T-helper 17 cell (primary cell): ENCODE data around the gene PPP4C. TPM values are rescaled to one million over a fixed set of nuclear protein-coding genes. Genes with fewer than 3 reads are reported as not detected.
A peak's percentile ranks its signal among the peaks of the same experiment; 100 is the strongest.
"Not testable (repeated sequence)": the region's sequence is repeated elsewhere in the genome, so short reads cannot be mapped to it uniquely, and the experiment has no call there.

Source experiments
- ATAC-seq: fragments of 150-1000 bp; cut with Tn5 transposase; 2 replicates; pipeline ENCODE4 v1.10.0; 2021; ENCODE audit warnings: mild to moderate bottlenecking, moderate library complexity
- DNase-seq, 3 donors: peaks; one replicate each; pipeline versions ENCODE4 v3.0.0 to v3.0.0-alpha.2; 2020 to 2021
- H3K9me3 ChIP-seq: one replicate; pipeline ENCODE4 v1.7.0; 2013; ENCODE audit warnings: low read length, mild to moderate bottlenecking; ENCODE audit not compliant: control insufficient read depth, poor library complexity, severe bottlenecking
- H3K27ac Mint-ChIP-seq: one replicate; pipeline ENCODE4 v1.8.0; 2022; ENCODE audit warnings: mild to moderate bottlenecking, moderate library complexity, mixed read lengths
- H3K27me3 Mint-ChIP-seq: one replicate; pipeline ENCODE4 v1.8.0; 2022; ENCODE audit warnings: mixed read lengths
- H3K36me3 Mint-ChIP-seq: one replicate; pipeline ENCODE4 v1.8.0; 2022; ENCODE audit warnings: low read depth, mixed read lengths
- H3K4me1 Mint-ChIP-seq: one replicate; pipeline ENCODE4 v1.8.0; 2022; ENCODE audit warnings: mild to moderate bottlenecking, mixed read lengths
- H3K4me3 Mint-ChIP-seq: one replicate; pipeline ENCODE4 v1.8.0; 2022; ENCODE audit warnings: mild to moderate bottlenecking, moderate library complexity, mixed read lengths
- total RNA-seq, 4 donors: library from RNA in 2 of 4; stranded (reverse) in 2 of 4; gene quantifications; one replicate each; pipeline ENCODE4 v1.2.3 and lab custom pipeline; 2022 to 2026

Gene PPP4C
- total RNA-seq, 2 donors from 2014 or later: 80.8 to 89.3 TPM

- DNase-seq: no peak
- Mint-ChIP-seq H3K4me3 (no peak overlapping the region), H3K36me3 (peaks cover 2% of the 10 kb centered on the region), H3K27me3 (no peaks in the 10 kb centered on the region), H3K27ac (no peak overlapping the region), H3K4me1 (peaks cover 18% of the 10 kb centered on the region)
- no peaks in the 10 kb centered on the region for H3K9me3 ChIP-seq
- no peak for ATAC-seq
These were observed 34.9 kb downstream of the PPP4C start for GRCh38 chr16:30110661-30111060.

GRCh38 chr16:30112197-30113030 is 36.6 kb downstream of the PPP4C start:
- Mint-ChIP-seq H3K27me3 (no peaks in the 10 kb centered on the region), H3K27ac (peak overlapping the region; percentile 21), H3K36me3 (peaks cover 2% of the 10 kb centered on the region), H3K4me1 (peaks cover 18% of the 10 kb centered on the region), H3K4me3 (no peak overlapping the region)
- ATAC-seq (peak; percentile 38), DNase-seq (peak; percentile 31 to 44 (median 42))
- H3K9me3 ChIP-seq: no peaks in the 10 kb centered on the region

- no peaks in the 10 kb centered on the region for H3K9me3 ChIP-seq
- DNase-seq (no peak), ATAC-seq (no peak)
- Mint-ChIP-seq H3K4me3 (peak within 1 kb of the TSS; percentile 43), H3K4me1 (peaks cover 18% of the 10 kb centered on the region), H3K27ac (peak within 1 kb of the TSS; percentile 21), H3K27me3 (no peaks in the 10 kb centered on the region), H3K36me3 (peaks cover 2% of the 10 kb centered on the region)
These were observed 37.4 kb downstream of the PPP4C start, which contains the start of gene GDPD3 for GRCh38 chr16:30113031-30113710. TSS of gene GDPD3 (minus strand) at chr16:30113537. CDS start at chr16:30113478, 59 bp downstream.

GRCh38 chr16:30113711-30114333 is 38.0 kb downstream of the PPP4C start:
- no peaks in the 10 kb centered on the region for H3K27me3 Mint-ChIP-seq
- peaks cover 18% of the 10 kb centered on the region for H3K4me1 Mint-ChIP-seq
- H3K27ac Mint-ChIP-seq: no peak overlapping the region
- DNase-seq (no peak), ATAC-seq (no peak)
- H3K4me3 Mint-ChIP-seq: peak overlapping the region; percentile 43
- peaks cover 2% of the 10 kb centered on the region for H3K36me3 Mint-ChIP-seq
- H3K9me3 ChIP-seq: no peaks in the 10 kb centered on the region

GRCh38 chr16:30114411-30114810 is 38.6 kb downstream of the PPP4C start:
- ATAC-seq: no peak
- DNase-seq: no peak
- H3K36me3 Mint-ChIP-seq: peaks cover 2% of the 10 kb centered on the region
- peaks cover 21% of the 10 kb centered on the region for H3K4me1 Mint-ChIP-seq
- H3K4me3 Mint-ChIP-seq: peak overlapping the region; percentile 43
- no peaks in the 10 kb centered on the region for H3K9me3 ChIP-seq
- no peaks in the 10 kb centered on the region for H3K27me3 Mint-ChIP-seq
- peak overlapping the region; percentile 75 for H3K27ac Mint-ChIP-seq

- Mint-ChIP-seq H3K27ac (peak overlapping the region; percentile 75), H3K4me1 (peaks cover 21% of the 10 kb centered on the region), H3K4me3 (peak overlapping the region; percentile 66)
- H3K27me3 Mint-ChIP-seq, DNase-seq, H3K36me3 Mint-ChIP-seq, H3K9me3 ChIP-seq, ATAC-seq: not testable (repeated sequence)
These were observed 39.0 kb downstream of the PPP4C start for GRCh38 chr16:30114833-30115232.

- H3K27ac Mint-ChIP-seq: peak overlapping the region; percentile 75
- H3K4me1 Mint-ChIP-seq: peaks cover 25% of the 10 kb centered on the region
- H3K9me3 ChIP-seq: no peaks in the 10 kb centered on the region
- ATAC-seq: peak; percentile 73
- no peaks in the 10 kb centered on the region for H3K27me3 Mint-ChIP-seq
- DNase-seq: no peak
- H3K36me3 Mint-ChIP-seq: peaks cover 2% of the 10 kb centered on the region
- peak overlapping the region; percentile 66 for H3K4me3 Mint-ChIP-seq
These were observed 39.4 kb downstream of the PPP4C start for GRCh38 chr16:30115238-30115637.

GRCh38 chr16:30116291-30117207 is 40.8 kb downstream of the PPP4C start:
- H3K9me3 ChIP-seq: no peaks in the 10 kb centered on the region
- Mint-ChIP-seq H3K36me3 (no peaks in the 10 kb centered on the region), H3K27me3 (no peaks in the 10 kb centered on the region), H3K27ac (peak overlapping the region; percentile 75), H3K4me3 (no peak overlapping the region), H3K4me1 (peaks cover 26% of the 10 kb centered on the region)
- ATAC-seq (no peak), DNase-seq (no peak)

- no peaks in the 10 kb centered on the region for H3K9me3 ChIP-seq
- Mint-ChIP-seq H3K4me1 (peaks cover 31% of the 10 kb centered on the region), H3K36me3 (no peaks in the 10 kb centered on the region), H3K4me3 (no peak overlapping the region), H3K27me3 (no peaks in the 10 kb centered on the region), H3K27ac (no peak overlapping the region)
- DNase-seq (no peak), ATAC-seq (no peak)
These were observed 42.0 kb downstream of the PPP4C start for GRCh38 chr16:30117768-30118167.

GRCh38 chr16:30119428-30119827 is 43.6 kb downstream of the PPP4C start:
- H3K27ac Mint-ChIP-seq: peak overlapping the region; percentile 83
- no peaks in the 10 kb centered on the region for H3K36me3 Mint-ChIP-seq
- H3K4me1 Mint-ChIP-seq: peaks cover 17% of the 10 kb centered on the region
- H3K4me3 Mint-ChIP-seq: no peak overlapping the region
- ATAC-seq (no peak), DNase-seq (no peak)
- no peaks in the 10 kb centered on the region for H3K27me3 Mint-ChIP-seq
- H3K9me3 ChIP-seq: no peaks in the 10 kb centered on the region

- Mint-ChIP-seq H3K27ac (peak overlapping the region; percentile 83), H3K36me3 (no peaks in the 10 kb centered on the region), H3K27me3 (no peaks in the 10 kb centered on the region), H3K4me1 (peaks cover 15% of the 10 kb centered on the region), H3K4me3 (peak overlapping the region; percentile 67)
- ATAC-seq (no peak), DNase-seq (no peak)
- H3K9me3 ChIP-seq: no peaks in the 10 kb centered on the region
These were observed 44.7 kb downstream of the PPP4C start for GRCh38 chr16:30120340-30121105.
